Kidney tubule cell (primary cell): ENCODE measurements around the gene C4orf36.
"Not testable (repeated sequence)": the region's sequence is repeated elsewhere in the genome, so short reads cannot be mapped to it uniquely, and the experiment has no call there.

Experiments
- DNase-seq: peaks from one replicate; pipeline ENCODE4 v3.0.0-alpha.2; 2018; ENCODE audit warnings: low spot score

Gene C4orf36

DNA sequence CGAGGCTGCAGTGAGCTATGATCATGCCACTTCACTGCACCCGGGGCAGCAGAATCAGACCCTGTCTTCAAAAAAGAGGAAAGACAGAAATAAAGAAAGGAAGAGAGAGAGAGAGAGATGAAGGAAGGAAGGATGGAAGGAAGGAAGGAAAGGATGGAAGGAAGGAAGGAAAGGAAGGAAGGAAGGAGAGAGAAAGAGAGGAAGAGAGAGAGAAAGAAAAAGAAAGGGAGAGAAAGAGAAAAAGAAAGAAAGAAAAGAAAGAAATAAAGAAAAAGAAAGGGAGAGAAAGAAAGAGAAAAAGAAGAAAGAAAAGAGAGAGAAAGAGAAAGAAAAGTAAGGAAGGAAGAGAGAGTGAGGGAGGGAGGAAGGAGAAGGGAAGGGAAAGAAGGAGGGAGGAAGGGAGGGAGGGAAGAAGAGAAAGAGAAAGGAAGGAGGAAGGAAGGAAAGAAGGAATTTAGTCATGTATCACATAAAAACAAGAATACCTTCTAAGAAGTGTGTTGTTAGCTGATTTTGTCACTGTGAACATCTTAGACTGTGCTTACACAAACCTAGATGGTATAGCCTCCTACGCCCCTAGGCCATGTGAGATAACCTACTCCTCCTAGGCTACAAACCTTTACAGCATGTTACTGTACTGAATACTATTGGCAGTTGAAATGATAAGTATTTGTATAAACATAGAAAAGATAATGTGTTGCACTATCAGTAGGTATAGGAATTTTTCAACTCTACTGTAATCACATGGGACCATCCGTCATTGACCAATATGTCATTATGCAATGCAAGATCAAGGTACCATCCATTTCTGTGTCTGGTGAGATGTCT is 25.2 kb upstream of the C4orf36 start:
- DNase-seq: no peak

DNA sequence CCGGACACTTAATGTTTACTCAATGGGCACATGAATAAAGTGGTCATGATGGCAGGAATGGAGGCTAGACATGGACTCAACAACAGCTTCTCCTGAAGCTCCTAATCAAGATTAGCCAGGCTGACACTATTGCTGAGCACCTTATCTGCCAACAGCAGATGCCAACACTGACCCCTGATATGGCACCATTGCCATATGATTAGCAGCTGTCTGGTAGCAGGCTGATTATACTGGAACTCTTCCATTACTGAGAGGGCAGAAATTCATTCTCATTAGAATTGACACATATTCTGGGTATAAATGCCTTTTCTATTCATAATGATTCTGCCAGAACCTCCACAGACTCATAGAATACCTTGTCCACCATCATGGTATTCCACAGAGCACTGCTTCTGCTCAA is 24.2 kb upstream of the C4orf36 start:
- no peak for DNase-seq

DNA sequence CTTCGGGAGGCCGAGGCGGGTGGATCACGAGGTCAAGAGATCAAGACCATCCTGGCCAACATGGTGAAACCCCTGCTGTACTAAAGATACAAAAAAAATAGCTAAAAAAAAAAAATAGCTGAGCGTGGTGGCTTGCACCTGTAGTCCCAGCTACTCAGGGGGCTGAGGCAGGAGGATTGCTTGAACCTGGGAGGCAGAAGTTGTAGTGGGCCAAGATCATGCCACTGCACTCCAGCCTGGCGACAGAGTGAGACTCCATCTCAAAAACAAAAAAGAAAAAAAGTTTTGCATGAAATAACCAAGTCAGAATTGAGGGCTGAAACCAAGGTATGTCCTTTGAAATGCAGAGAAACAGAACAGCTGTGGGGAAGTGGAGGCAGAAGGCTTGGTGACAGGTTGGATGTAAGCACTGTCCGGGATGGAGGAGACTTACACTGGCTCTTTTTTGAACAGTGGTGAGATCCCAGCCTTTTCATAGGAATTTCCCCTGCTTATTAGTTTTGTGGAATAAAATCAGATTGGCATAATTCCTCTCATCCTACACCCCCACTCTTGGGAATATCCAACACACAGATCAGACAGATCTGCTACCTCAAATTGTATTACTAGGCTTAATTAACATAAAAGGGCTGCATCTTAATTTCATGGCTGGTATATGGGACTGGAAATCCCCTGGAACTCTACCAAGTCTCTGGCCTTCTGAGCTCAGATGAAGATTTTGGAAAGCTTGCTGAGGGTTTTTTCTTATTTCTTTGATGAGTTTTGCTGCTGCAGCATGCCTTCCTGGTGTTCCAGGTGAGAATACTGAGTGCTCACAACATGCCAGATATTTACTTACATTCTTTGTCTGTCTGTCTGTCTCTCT is 18.8 kb upstream of the C4orf36 start:
- no peak for DNase-seq

DNA sequence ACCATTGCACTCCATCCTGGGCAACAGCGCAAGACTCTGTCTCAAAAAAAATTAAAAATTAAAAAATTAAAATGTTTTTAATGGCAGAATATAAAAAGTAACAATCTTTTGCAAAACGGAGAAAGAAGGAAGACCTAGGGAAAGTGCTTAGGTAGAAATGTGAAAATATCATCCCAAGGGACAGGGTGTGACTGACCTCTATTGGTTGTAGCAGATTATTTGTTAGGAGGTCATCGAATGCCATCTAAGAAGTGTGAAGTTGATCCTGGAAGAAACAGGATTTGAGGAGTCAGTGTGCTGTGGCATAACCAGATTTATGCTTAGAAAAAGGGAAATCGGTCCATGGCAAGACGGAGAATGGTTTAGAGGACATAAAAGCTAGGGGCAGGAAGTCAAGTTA is 18.1 kb upstream of the C4orf36 start:
- no peak for DNase-seq

DNA sequence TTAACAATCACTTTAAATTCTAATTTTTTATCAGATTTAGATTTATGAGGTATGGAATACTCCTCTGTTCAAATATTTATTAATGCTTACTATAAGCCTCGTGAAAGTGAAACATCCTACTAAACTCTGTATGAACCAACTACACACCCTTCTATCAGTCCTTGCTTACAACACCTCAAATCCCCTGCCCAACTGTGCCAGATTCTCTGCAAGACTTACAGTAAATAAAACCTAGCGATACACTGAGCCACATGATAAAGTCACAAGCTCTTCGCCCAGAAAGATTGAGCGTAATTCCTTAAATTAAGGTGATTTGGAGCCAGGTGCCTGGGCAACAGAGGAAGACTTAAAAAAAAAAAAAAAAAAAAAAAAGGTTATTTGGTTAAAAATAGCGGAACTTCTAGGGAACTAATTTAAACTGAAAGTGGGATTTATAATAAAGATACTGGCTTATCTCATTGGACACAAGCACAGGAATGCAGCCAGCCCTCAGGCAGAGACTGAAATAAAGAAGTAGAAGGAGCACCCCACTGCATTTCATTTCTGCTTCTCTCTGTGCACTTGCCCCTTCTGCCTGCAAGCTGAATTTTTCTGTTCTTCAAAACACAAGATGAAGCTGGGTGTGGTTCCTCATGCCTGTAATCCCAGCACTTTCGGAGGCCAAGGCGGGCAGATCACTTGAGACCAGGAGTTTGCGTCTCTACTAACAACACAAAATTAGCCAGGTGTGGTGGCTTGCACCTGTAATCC is 17.5 kb upstream of the C4orf36 start:
- no peak for DNase-seq

DNA sequence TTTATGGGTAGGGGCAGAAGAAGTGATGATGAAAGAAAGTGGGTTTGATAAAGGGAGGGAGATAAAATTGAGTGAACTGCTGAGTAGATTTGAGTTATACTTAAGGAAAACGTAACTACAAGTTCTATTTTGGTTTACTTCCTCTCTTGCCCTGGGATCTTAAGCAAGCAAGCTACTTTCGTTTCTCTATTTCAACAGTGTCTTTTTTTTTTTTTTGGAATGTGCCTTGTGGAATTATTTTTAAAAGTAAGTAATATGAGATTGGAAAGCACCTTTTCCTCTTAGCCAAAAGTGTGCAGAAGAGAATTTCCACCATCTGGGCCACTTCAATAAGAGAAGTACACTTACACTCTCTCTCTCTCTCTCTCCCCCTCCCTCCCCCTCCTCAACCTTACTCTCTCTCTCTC is 16.0 kb upstream of the C4orf36 start:
- peak; percentile 19 for DNase-seq

DNA sequence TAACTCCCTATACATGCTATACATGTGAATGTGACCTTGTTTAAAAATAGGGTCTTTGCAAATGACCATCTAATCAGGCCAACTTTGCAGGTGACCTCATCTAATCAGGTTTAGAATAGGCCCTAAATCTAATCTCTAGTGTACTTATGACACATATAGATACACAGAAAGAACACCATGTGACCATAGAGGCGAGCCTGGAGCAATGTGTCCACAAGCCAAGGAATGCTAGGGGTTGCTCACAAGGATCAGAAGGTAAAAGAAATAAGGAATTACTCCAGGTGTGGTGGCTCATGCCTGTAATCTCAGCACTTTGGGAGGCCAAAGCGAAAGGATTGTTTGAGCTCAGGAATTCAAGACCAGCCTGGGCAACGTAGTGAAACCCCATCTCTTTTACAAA is 9.6 kb upstream of the C4orf36 start:
- DNase-seq: no peak

DNA sequence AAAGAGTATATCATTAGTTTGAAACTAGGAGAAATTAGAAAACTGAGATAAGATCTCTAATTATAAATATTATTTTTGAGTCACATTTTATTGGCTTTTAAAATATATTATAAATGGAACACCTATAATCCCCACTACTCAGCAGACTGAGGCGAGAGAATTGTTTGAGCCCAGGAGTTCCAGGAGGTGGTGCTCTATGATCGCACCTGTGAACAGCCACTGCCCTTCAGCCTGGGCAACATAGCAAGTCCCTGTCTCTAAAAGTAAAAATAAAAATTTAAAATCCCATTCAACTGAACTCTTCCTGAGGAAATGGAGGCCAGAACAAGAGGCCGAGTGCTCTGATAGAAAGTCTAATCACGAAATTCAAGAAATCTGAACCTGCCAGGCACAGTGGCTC is 6.3 kb upstream of the C4orf36 start:
- peak; percentile 47 for DNase-seq

DNA sequence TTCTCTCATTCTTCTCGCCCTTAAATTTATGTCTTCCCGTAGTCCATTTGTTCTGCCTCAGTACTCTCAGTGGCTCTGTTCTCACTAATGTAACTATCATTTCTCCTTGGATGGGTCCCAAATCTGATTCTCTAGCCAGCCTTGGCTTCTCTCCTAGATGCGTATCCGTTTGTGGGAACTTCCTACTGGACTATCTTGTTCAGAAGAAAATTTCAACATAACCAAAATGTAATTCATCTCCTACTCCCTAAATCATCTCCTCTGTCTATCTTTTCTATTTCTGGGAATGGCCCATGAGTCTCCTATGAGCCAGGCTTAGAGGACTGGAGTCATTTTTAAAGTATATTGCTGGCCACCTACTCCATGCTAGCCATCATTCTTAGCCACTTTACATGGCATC is 4.4 kb upstream of the C4orf36 start:
- DNase-seq: no peak

DNA sequence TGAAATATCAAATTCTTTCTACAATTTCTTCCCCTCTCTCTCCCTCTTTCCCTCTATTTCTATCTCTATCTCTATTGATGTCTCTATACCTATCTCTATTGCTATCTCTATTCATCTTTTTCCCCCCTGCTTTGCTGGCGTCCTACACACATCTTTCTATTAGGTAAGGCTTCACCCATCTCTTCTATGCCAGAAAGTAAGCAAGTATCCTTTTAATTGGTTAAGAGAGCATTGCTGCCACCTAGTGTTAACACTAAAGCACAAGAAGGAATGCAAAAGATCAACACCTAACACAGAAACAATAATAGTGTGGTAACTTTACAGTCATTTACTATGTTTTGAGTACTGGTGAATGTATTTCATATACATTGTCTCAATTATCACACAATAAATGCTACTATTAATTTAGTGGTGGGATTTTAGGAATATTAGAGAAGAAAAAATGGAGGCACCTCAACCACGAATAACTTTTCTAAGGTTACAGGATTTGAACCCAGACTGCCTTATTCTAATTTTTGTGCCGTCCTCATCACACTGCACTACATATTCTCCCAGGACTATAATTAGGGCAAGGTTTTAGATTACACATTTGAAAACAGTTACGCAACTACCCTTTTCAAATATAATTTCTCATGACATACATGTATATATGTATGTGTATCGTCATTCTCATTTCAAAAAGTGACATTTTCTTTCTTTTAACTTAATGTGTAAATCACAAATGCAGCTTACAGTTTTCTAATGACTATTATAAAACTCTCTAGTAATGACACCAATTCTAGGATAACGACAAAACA is 3.7 kb upstream of the C4orf36 start:
- peak; percentile 80 for DNase-seq

DNA sequence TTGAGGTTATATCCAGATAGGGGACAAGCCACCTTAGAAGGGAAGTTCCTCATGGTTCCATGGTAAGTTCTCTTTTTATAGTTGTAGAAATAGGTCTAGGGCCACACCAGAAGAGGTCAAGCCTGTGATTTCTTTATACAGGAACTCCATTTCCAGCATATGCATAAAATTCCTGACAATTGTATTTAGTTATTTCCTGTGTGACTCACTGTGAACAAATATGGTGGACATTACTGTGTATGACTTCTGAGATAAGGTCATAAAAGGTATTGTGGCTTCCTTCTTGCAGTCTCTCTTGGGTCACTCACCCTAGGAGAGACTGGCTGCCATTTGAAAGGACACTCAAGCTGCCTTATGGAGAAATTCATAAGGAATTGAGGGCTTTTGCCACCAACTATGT is 2.2 kb upstream of the C4orf36 start:
- peak; percentile 74 for DNase-seq

DNA sequence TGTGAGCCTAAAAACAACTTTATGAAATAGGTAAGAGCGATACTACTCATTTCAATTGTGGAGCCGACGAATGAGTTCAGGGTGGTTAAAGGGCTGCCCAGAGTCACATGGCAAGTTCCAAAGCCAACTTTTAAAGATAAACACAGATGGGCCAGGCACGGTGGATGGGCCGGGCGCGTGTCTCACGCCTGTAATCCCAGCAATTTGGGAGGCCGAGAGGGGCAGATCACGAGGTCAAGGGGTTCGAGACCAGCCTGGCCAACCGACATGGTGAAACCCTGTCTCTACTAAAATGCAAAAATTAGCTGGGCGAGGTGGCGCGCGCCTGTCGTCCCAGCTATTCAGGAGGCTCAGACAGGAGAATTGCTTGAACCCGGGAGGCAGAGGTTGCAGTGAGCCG is 914 bp upstream of the C4orf36 start:
- DNase-seq: no peak

DNA sequence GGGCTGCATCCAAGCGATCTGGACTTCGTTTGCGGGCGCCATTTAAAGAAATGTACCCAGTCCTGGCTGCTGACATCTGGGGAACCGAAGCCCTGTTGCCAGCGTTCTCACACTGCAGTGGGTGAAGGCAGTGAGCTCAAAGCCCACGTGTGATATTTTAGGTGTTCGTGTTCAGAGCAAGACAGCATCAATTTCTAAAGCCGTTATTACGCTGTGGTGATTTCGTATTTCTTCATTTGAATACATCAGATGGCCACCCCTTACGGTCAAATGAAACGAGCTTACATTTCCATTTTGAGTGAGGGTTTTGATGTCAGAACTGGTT is 376 bp upstream of the C4orf36 start:
- no peak for DNase-seq

DNA sequence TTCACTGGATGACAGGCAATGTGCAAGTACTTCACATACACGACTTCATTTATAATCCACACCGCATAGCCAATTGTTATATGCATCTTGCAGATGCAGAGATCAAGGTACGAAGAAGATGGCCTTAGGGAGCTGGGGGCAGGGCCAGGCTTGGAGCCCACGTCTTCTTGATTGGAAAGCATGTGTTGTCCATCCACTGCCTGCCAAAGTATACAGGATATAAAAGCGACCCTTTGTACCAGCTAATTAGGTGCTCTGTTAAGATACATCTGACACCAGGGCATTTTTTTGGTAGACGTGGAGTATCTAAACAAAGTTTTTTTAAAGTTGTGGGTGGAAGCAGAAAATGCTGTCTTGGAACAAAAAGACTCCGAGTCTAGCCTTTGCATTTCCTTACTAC is 1.4 kb downstream of the C4orf36 start:
- no peak for DNase-seq

DNA sequence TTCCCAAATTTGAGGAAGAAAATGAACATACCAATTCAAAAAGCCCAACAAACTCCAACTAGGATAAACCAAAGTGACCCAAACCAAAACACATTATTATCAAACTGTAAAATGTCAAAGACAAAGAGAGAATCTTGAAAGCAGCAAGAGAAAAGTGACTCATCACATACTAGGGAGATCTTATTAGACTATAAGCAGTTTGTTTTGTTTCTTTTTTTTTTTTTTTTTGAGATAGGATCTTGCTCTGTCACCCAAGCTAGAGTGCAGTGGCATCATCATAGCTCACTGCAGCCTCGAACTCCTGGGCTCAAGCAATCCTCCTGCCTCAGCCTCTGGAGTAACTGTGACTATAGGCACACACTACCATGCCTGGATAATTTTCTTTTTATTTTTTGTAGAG is 12.6 kb downstream of the C4orf36 start:
- DNase-seq: no peak

DNA sequence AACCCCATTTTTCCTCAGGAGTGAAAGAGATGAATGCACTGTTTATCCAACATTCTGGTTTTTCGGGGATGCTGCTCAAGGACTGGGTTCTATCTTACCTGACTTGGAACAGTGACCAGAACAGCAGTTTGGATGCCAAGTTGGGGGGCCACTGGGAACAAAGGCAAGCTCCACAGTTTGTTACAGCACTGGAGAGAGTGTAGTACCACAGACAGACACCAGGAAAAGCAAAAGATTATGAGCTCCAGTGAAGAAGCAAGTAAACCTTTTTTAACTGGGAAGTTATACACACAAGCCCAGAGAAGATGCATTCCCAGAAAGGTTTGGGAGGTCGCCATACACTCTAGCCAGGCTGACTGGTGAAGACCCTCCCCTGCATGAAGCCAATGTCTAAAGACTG is 13.6 kb downstream of the C4orf36 start:
- DNase-seq: no peak

DNA sequence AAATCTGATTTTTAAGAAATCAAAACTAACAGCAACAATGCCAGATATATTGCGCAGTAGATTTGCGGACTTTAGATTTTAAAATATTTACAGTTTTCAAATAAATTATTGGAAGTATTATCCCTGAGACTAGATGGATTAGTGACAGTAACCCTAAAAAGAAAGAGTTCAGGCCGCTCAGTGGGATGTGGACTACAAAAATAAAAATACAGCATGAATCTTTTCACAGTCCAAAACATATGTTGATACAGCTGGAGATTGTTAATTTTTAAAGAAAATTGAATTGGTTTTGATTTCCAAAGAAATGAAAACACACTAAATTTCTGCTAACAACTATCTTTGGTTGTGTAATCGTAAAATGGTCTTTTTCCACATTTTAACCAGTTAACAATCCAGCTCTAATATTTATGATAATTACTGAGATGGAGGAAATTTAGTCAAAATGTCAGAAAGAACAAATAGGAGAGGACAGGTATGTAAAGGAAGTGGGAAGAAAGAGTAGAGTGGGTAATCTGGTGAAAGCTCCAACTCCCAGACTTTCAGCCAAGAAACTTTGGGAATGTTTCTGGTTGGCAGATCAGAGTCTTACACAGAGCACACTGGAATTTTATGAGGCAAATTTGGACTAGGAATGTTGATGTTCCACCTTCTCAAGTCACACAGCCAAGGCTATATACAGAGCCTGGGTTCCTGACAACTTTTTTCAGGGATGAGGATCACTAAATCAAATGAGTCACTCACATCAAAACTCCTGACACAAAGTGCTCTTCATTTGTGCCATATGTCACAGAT is 15.1 kb downstream of the C4orf36 start:
- no peak for DNase-seq

DNA sequence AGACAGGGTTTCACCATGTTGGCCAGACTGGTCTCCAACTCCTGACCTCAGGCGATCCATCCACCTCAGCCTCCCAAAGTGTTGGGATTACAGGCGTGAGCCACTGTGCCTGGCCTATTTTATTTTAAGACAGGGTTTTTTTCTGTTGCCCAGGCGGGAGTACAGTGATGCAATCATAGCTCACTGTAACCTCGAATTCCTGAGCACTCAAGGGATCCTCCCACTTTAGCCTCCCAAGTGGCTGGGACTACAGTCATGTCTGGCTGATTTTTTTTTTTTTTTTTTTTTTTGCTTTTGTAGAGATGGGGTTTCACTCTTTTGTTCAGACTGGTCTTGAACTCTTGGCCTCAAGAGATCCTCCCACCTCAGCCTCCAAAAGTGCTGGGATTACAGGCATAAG is 16.8 kb downstream of the C4orf36 start:
- not testable (repeated sequence) for DNase-seq

DNA sequence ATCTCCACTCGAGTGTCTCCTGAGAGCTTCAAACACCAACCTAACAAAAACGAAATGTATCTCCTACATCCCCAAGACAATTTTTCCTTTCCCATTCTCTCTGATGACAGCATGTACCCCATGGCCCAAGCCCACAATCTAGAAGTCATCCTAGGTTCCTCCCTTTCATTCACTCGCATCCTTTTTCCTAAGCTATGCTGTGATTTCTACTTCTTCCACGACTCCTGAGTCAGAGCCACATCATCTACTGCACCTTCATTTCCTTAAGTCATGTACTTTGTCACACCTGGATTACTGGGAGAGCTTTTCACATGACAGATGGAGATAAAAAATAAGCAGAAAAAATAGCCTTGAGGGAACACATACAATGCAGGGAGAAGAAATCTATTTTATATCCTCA is 20.1 kb downstream of the C4orf36 start:
- DNase-seq: peak; percentile 61

DNA sequence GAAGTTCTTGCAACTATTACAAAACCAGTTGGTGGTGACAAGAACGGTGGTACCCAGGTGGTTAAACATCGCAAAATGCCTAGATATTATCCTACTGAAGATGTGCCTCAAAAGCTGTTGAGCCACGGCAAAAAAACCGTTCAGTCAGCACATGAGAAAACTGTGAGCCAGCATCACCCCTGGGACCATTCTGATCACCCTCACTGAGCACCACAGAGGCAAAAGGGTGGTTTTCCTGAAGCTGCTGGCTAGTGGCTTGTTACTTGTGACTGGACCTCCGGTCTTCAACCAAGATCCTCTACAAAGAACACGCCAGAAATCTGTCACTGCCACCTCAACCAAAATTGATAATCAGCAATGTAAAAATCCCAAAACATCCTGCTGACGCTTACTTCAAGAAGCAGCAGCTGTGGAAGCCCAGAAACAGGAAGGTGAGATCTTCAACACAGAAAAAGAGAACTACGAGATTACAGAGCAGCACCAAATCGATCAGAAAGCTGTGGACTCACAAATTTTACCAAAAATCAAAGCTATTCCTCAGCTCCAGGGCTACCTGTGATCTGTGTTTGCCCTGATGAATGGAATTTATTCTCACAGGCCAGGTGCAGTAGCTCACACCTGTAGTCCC is 21.7 kb downstream of the C4orf36 start:
- DNase-seq: no peak
